AG04450 (cell line): ENCODE results near the gene NDUFS6. TPM values are rescaled to one million over a fixed set of nuclear protein-coding genes. Genes with fewer than 3 reads are reported as not detected.

Experiments
- CTCF ChIA-PET: fragments of 300-600, 350-600 bp; formaldehyde crosslinking; extraction: SDS; loops from one replicate; lab custom pipeline; 2022; ENCODE audit warnings: antibody characterized with exemption, inconsistent platforms; lab: Charles Lee
- POLR2A ChIA-PET: fragments of 350-600 bp; formaldehyde crosslinking; extraction: SDS; loops from one replicate; lab custom pipeline; 2021; ENCODE audit warnings: antibody characterized with exemption, inconsistent platforms; lab: Yijun Ruan, JAX
- DNase-seq: peaks from one replicate; pipeline ENCODE4 v3.0.0-alpha.2; 2011; ENCODE audit warnings: low read depth, low spot score
- H3K27ac ChIP-seq: one replicate; pipeline ENCODE4 v1.5.1; 2012; ENCODE audit warnings: low read depth, low read length, control low read depth
- H3K27me3 ChIP-seq: one replicate; pipeline ENCODE4 v1.6.0; 2012; ENCODE audit warnings: low read length; ENCODE audit not compliant: control insufficient read depth, insufficient read depth
- H3K4me3 ChIP-seq: 2 replicates; pipeline ENCODE4 v1.5.1; 2011; ENCODE audit warnings: mild to moderate bottlenecking, low read depth, low read length, control low read depth
- H3K9me3 ChIP-seq: 2 replicates; pipeline ENCODE4 v1.5.1; 2012; ENCODE audit warnings: low read length; ENCODE audit not compliant: control insufficient read depth, insufficient read depth
- polyA plus RNA-seq: library from polyadenylated mRNA; depleted of rRNA; stranded (reverse); fragments of >200 nt; gene quantifications from 2 replicates; pipeline ENCODE4 v1.2.3, GENCODE V29; 2011
- TF ChIP-seq, protein P1 (sequence below): IDR thresholded peaks from 2 replicates; pipeline ENCODE4 v1.5.1; 2011; ENCODE audit warnings: low read depth, low read length, control low read depth, inconsistent platforms

NDUFS6 gene
- polyA plus RNA-seq, 1 experiment, result 51.8 TPM

DNA sequence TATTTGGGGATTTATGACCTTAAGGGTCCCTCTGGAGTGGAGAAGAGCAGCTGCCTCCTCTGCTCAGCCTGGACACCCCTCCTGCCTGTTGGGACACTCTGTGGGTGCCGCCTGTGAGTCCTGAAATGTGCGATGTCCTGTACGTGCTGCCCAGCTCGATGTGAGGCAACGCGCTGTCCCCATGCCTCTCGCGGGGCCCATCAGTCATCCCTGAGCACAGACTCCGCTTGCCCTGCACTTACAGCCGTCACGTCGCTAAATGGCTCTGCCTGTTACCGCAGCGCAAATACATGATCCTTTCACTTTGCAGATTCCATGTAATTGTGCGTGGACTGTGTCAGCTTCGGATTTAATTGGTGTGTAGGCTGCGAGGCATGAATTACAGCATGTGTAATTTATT lies 54.4 kb downstream of the NDUFS6 start:
- DNase-seq, result no peak

DNA sequence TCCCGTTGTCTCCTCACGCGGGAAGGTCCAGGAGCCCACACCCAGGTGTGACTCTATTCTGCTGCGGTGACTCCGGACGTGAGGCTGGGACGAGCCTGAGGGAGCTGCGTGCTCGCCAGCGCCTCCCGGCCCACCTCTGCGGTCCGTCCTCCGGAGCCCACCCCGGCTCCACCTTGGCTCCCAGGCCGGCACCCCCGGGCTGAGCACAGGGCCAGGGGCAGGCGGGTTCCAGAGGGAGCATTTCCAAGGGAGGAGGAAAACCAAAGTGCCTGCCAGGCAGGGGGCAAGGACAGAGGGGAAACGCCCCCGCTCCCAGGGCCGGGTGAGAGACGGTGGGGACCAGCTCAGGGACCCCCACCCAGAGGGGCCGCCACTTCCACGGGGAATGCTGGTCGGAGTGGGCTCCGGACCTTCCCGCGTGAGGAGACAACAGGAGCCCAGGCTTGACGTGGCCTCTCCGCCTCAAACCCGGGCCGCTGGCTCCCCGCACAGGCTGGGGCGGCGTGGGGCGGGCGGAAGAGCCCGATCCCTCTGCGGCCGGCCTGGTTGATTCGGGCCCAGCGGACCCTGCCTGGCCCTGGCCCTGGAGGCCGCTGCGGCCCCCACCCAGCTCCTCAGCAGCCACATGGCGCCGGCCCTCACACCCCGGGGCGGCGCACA lies 55.5 kb downstream of the NDUFS6 start:
- POLR2A ChIA-PET, result no interaction called here
- H3K27me3 ChIP-seq, result peaks cover 41% of the 10 kb centered on the region
- CTCF ChIA-PET, result no interaction called here
- TF ChIP-seq, protein P1, sequence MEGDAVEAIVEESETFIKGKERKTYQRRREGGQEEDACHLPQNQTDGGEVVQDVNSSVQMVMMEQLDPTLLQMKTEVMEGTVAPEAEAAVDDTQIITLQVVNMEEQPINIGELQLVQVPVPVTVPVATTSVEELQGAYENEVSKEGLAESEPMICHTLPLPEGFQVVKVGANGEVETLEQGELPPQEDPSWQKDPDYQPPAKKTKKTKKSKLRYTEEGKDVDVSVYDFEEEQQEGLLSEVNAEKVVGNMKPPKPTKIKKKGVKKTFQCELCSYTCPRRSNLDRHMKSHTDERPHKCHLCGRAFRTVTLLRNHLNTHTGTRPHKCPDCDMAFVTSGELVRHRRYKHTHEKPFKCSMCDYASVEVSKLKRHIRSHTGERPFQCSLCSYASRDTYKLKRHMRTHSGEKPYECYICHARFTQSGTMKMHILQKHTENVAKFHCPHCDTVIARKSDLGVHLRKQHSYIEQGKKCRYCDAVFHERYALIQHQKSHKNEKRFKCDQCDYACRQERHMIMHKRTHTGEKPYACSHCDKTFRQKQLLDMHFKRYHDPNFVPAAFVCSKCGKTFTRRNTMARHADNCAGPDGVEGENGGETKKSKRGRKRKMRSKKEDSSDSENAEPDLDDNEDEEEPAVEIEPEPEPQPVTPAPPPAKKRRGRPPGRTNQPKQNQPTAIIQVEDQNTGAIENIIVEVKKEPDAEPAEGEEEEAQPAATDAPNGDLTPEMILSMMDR, result no peak
- no peak overlapping the region for H3K27ac ChIP-seq
- H3K9me3 ChIP-seq, result peaks cover 12% of the 10 kb centered on the region; the same call in 1 of the 2 replicates
- DNase-seq, result no peak
- H3K4me3 ChIP-seq, result peak overlapping the region; percentile 32; the same call in 1 of the 2 replicates

More for the DNA sequence above, 54.4 kb downstream of the NDUFS6 start:
- Histone ChIP-seq H3K27ac (no peak overlapping the region), H3K27me3 (peaks cover 49% of the 10 kb centered on the region), H3K4me3 (no peak overlapping the region), H3K9me3 (peaks cover 12% of the 10 kb centered on the region; the same call in 1 of the 2 replicates)
- TF ChIP-seq, protein P1, result no peak
- ChIA-PET POLR2A (no interaction called here), CTCF (no interaction called here)

DNA sequence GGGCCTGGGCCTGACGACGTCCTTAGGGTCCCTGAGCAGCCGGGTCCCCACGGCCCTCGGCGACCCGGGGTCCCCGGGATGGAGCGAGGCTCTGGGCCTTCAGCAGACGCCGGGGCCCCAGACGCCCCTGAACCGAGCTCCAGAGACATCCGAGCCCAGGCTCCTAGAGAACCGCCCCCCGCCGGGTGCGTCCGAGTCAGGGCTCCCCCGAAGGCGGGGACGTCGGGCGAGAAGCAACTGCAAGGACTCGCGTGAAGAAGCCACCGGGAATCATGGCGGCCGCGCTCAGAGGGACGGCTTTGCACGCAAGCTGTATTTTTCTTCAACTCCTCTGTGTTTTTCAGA lies 56.0 kb downstream of the NDUFS6 start:
- ChIA-PET POLR2A (no interaction called here), CTCF (no interaction called here)
- peaks cover 38% of the 10 kb centered on the region for H3K27me3 ChIP-seq
- no peak overlapping the region for H3K27ac ChIP-seq
- H3K9me3 ChIP-seq, result peaks cover 12% of the 10 kb centered on the region; the same call in 1 of the 2 replicates
- H3K4me3 ChIP-seq, result no peak overlapping the region
- DNase-seq, result no peak
- TF ChIP-seq, protein P1, result no peak

DNA sequence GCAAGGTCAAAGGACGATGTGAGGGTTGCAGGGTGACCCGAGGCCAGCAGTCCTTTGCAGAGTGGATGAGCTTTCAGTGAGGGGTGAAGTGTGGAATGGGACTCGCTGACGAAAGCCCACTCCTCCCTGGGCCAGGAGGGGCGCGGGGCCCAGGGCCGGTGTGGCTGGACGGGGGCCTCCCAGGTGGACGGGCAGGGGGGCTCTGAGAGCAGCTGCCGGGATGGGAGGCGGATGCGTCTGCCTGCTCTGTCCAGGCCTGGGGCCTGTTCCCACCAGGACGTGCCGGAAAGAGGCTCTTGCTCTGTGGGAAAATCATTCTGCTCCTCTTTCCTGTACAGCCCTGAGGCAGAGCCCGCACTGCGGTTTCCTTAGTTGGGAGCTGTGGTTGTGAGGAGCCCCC lies 57.2 kb downstream of the NDUFS6 start:
- CTCF ChIA-PET, result no interaction called here
- Histone ChIP-seq H3K9me3 (peaks cover 12% of the 10 kb centered on the region; the same call in 1 of the 2 replicates), H3K27me3 (peaks cover 34% of the 10 kb centered on the region), H3K27ac (no peak overlapping the region), H3K4me3 (no peak overlapping the region)
- POLR2A ChIA-PET, result no interaction called here
- DNase-seq, result no peak
- TF ChIP-seq, protein P1, result no peak

DNA sequence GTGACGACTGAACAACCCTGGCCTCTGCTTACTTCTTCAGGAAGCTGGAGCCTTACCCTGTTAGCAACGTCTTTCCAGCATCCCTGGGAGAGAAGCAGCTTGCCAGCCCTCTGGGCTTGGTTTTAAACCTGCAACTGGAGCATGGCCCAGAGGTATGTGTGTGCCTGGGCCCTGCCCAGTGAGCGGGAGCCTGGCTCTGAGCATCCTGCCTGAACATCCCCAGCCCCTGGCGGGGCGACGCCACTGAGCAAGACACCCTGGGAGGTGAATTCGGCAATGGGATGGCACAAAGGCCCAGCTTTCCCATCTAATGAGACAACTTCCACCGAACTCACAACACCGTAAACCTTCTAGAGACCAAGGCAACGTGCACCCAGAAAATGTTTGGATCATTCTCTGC lies 57.9 kb downstream of the NDUFS6 start:
- H3K9me3 ChIP-seq, result peaks cover 12% of the 10 kb centered on the region; the same call in 1 of the 2 replicates
- TF ChIP-seq, protein P1, result no peak
- no peak for DNase-seq
- peaks cover 34% of the 10 kb centered on the region for H3K27me3 ChIP-seq
- H3K4me3 ChIP-seq, result no peak overlapping the region
- CTCF ChIA-PET, result no interaction called here
- no peak overlapping the region for H3K27ac ChIP-seq
- POLR2A ChIA-PET, result no interaction called here
